HG02763 (cell line): ENCODE measurements around the gene PRCP.

Experiments
- ATAC-seq: cut with Tn5 transposase; IDR thresholded peaks from one replicate; pipeline ENCODE4 v1.9.1; 2021; ENCODE audit warnings: mild to moderate bottlenecking, moderate library complexity; ENCODE audit not compliant: unreplicated experiment

Gene PRCP

GRCh38 chr11:82831364-82831763 is 68.9 kb downstream of the PRCP start:
- ATAC-seq, result no peak

- no peak for ATAC-seq
Measured at GRCh38 chr11:82830746-82831145, 69.5 kb downstream of the PRCP start.

- ATAC-seq, result no peak
Measured at GRCh38 chr11:82829101-82829500, 71.1 kb downstream of the PRCP start.

- no peak for ATAC-seq
Measured at GRCh38 chr11:82828472-82828871, 71.8 kb downstream of the PRCP start.

GRCh38 chr11:82826526-82826925 is 73.7 kb downstream of the PRCP start:
- no peak for ATAC-seq

GRCh38 chr11:82823647-82824619 is 76.3 kb downstream of the PRCP start:
- ATAC-seq, result no peak

- ATAC-seq, result no peak
Measured at GRCh38 chr11:82818409-82819043, 81.7 kb downstream of the PRCP start.

GRCh38 chr11:82815406-82815805 is 84.8 kb downstream of the PRCP start:
- no peak for ATAC-seq

GRCh38 chr11:82814379-82814778 is 85.9 kb downstream of the PRCP start:
- no peak for ATAC-seq

GRCh38 chr11:82811369-82811768 is 88.9 kb downstream of the PRCP start:
- no peak for ATAC-seq

GRCh38 chr11:82810738-82811137 is 89.5 kb downstream of the PRCP start:
- no peak for ATAC-seq

GRCh38 chr11:82810326-82810725 is 89.9 kb downstream of the PRCP start:
- ATAC-seq, result no peak

- no peak for ATAC-seq
Measured at GRCh38 chr11:82807646-82808045, 92.6 kb downstream of the PRCP start.

GRCh38 chr11:82802710-82803109 is 97.5 kb downstream of the PRCP start:
- no peak for ATAC-seq

- ATAC-seq, result no peak
Measured at GRCh38 chr11:82796998-82797961, 103.0 kb downstream of the PRCP start.

- ATAC-seq, result no peak
Measured at GRCh38 chr11:82794490-82794889, 105.7 kb downstream of the PRCP start.

GRCh38 chr11:82792822-82793569 is 107.2 kb downstream of the PRCP start:
- no peak for ATAC-seq

- ATAC-seq, result no peak
Measured at GRCh38 chr11:82792319-82792718, 107.9 kb downstream of the PRCP start.

GRCh38 chr11:82791779-82792178 is 108.5 kb downstream of the PRCP start:
- ATAC-seq, result no peak

GRCh38 chr11:82790723-82791484 is 109.3 kb downstream of the PRCP start:
- ATAC-seq, result no peak
